Stimulated activated CD8-positive, alpha-beta memory T cell treated with anti-CD3 and anti-CD28 coated beads, Interleukin-4, amount 100 ng/mL, for 48 hours (primary cell): ENCODE measurements around the gene RARB.

ENCODE experiments used
- DNase-seq: peaks from one replicate; pipeline ENCODE4 v3.0.0-alpha.2; 2020

Gene RARB

DNA sequence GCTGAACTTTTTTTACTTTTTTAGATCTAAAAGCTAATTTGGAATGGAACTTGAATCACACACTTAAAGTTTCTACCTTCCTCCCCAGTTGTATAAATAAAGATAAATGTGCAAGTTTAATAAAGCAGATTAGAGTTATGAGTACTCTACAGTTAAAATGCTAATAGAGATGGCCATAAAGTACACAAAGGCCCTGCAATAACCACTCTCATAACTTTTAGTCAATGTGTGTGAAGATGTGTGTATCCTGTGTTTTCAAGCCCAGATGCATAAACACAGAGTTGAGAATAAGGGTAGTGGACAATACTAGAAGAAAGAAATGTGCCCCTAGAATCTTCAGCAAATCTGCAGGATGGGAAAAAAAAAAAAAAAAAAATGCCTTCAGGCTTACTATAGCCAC lies 191.3 kb downstream of the RARB start:
- no peak for DNase-seq

DNA sequence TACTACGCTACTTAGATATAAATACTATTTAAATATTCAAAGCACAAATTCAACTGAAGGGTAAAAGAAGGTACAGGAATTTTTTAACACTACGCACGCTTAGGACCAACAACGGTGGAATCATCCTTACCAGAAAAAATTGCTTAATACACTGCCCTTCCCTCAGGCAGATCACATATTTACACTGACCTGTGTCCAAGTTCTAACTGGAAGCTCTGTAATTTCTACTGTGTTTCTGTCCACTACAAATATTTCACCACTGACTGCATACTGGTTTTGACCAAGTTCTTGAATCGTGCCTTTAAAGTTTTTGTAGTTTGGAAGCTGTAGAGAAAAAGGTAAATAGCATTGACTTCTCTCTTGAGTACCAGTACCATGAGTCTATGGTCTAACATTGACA lies 192.4 kb downstream of the RARB start:
- no peak for DNase-seq

DNA sequence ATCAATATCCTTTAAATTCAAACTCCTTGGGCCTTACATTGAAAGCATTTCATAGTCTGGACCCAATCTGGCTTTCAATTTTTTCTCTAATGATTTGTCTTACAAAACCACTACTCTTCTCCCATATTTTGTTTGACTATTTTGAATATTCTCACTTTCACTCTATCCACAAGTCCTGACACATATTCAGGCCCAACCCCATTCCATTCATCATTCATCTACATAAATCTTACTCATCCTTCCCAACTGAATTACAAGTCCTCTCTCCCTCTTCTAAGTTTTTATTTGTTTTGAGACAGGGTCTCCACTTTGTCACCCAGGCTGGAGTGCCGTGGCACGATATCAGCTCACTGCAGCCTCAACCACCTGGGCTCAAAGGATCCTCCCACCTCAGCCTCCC lies 193.0 kb downstream of the RARB start:
- no peak for DNase-seq

DNA sequence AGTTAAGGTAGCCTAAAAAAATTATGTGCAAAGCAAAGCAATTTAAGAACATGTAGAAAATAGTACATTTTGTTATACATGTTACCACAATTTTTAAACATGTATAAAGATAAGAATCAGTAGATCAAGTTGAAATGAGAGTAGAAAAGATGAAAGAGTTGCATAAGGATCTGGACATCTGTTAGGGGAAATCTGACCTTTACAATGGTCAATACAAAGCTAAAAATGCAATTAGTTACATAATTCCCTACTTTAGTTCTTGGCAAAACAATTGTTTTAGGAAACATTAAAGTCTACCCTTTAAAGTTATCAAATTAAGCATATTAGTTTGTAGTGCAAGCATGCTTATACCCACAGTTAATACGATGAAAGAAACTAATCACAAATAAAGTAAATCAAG lies 203.9 kb downstream of the RARB start:
- DNase-seq: no peak

DNA sequence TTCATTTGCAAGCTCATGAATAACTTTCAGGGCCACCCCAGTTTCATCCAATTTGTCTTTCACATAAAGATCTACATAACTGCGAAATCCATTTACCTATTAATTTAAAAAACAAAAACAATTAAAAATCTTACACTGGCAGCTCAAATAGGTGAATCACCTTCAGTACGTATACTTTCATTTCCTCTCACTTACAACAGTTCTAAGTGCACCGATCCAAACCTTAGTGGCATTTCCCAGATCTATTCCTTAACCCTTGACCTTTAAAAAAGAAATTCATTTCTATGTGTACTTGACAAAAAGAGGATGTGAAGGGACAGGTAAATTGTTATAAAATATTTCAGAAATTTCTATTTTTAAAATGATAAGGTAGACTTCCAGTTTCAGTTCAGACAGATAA lies 205.9 kb downstream of the RARB start:
- no peak for DNase-seq

DNA sequence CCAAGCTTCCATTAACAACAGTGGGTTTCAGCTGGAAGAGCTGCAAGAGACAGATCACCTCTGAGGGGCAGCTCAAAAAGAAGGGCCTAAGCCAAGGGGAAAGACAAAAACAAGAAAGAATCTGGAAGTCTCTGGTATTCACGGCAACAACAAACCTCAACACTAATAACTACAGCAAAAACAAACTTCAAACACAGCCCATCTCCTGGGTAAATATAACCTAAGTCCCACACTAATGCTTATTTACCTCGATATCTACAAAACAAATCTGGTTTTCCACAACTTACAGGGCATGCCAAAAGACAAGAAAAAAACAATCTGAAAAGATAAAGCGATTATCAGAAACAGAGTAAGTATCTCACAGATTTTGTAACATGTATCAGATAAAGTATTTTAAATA lies 207.0 kb downstream of the RARB start:
- DNase-seq: no peak
